Urinary bladder (tissue), 4 donors: ENCODE measurements around the gene ECSCR. TPM values are rescaled to one million over a fixed set of nuclear protein-coding genes. Genes with fewer than 3 reads are reported as not detected.
"Not testable (repeated sequence)": the region's sequence is repeated elsewhere in the genome, so short reads cannot be mapped to it uniquely, and the experiment has no call there.

Source experiments
- DNase-seq: peaks from one replicate; pipeline ENCODE4 v3.0.0-alpha.2; 2015; ENCODE audit errors: extremely low spot score
- H3K27ac ChIP-seq: one replicate; pipeline ENCODE4 v1.5.1; 2013; ENCODE audit warnings: low read depth, mild to moderate bottlenecking, moderate library complexity
- H3K36me3 ChIP-seq: one replicate; pipeline ENCODE4 v1.6.1; 2013; ENCODE audit warnings: mild to moderate bottlenecking, moderate library complexity; ENCODE audit not compliant: insufficient read depth
- H3K4me1 ChIP-seq: one replicate; pipeline ENCODE4 v1.6.1; 2013; ENCODE audit warnings: mild to moderate bottlenecking, moderate library complexity; ENCODE audit not compliant: insufficient read depth
- H3K4me3 ChIP-seq: one replicate; pipeline ENCODE4 v1.5.1; 2013; ENCODE audit warnings: low read depth, low read length
- WGBS: extraction: QIAGEN DNeasy Blood & Tissue Kit; methylation state at CpG from one replicate; pipeline ENCODE4 v1.1.7; 2013; 5-methylcytosine and 5-hydroxymethylcytosine counted together
- polyA plus RNA-seq: library from polyadenylated mRNA; stranded (reverse); fragments of 200-250 nt; gene quantifications from one replicate; pipeline ENCODE4 v1.2.3, GENCODE V29; 2013
- total RNA-seq: library from RNA; depleted of rRNA; stranded (reverse); fragments of >200 nt; gene quantifications from one replicate; pipeline ENCODE4 v1.2.3, GENCODE V29; 2014
- donor health status: healthy with polysubstance abuse.
- donor health status: healthy.

The ECSCR gene
- total RNA-seq (23.8 TPM), polyA plus RNA-seq (51.4 TPM)

GRCh38 chr5:139462586-139463276 lies at the start of gene ECSCR:
ECSCR (minus strand) TSS chr5:139462743; CDS start chr5:139462670, 73 bp downstream.
- WGBS = 82% methylated on average over 10 of the region's 10 CpGs
- Histone ChIP-seq H3K4me3 (peak within 1 kb of the TSS; percentile 7), H3K36me3 (no peaks in the 10 kb centered on the region), H3K4me1 (no peaks in the 10 kb centered on the region), H3K27ac (no peak within 1 kb of the TSS)
- DNase-seq = no peak

- not testable (repeated sequence) for H3K4me3 ChIP-seq, H3K4me1 ChIP-seq, H3K36me3 ChIP-seq, DNase-seq, H3K27ac ChIP-seq
- WGBS = 80% methylated on average over 5 of the region's 5 CpGs
Measured at GRCh38 chr5:139504722-139505121, 42.2 kb upstream of the ECSCR start.

GRCh38 chr5:139503879-139504278 lies 41.3 kb upstream of the ECSCR start:
- H3K4me3 ChIP-seq, H3K36me3 ChIP-seq, H3K4me1 ChIP-seq, H3K27ac ChIP-seq, DNase-seq: not testable (repeated sequence)
- whole genome bisulfite sequencing = 78% methylated on average over 15 of the region's 15 CpGs

GRCh38 chr5:139503036-139503817 lies 40.7 kb upstream of the ECSCR start:
- not testable (repeated sequence) for DNase-seq

GRCh38 chr5:139501381-139501780 lies 38.8 kb upstream of the ECSCR start:
- 82% methylated on average over 4 of the region's 4 CpGs for WGBS
- Histone ChIP-seq H3K4me1 (no peaks in the 10 kb centered on the region), H3K27ac (no peak overlapping the region), H3K4me3 (no peak overlapping the region), H3K36me3 (no peaks in the 10 kb centered on the region)
- DNase-seq = no peak

More at GRCh38 chr5:139503036-139503817, 40.7 kb upstream of the ECSCR start:
- not testable (repeated sequence) for H3K36me3 ChIP-seq, H3K4me3 ChIP-seq, H3K27ac ChIP-seq, H3K4me1 ChIP-seq
- 90% methylated on average over 15 of the region's 15 CpGs for WGBS

- WGBS = 89% methylated on average over 3 of the region's 3 CpGs
- H3K36me3 ChIP-seq = no peaks in the 10 kb centered on the region
- no peak overlapping the region for H3K27ac ChIP-seq
- no peak overlapping the region for H3K4me3 ChIP-seq
- no peaks in the 10 kb centered on the region for H3K4me1 ChIP-seq
- no peak for DNase-seq
Measured at GRCh38 chr5:139495638-139496435, 33.3 kb upstream of the ECSCR start.

GRCh38 chr5:139494832-139495231 lies 32.3 kb upstream of the ECSCR start:
- Histone ChIP-seq H3K4me3 (no peak overlapping the region), H3K36me3 (no peaks in the 10 kb centered on the region), H3K4me1 (no peaks in the 10 kb centered on the region), H3K27ac (no peak overlapping the region)
- no peak for DNase-seq

- no peak for DNase-seq
Measured at GRCh38 chr5:139494256-139494655, 31.7 kb upstream of the ECSCR start.

GRCh38 chr5:139492700-139493192 lies 30.2 kb upstream of the ECSCR start:
- Histone ChIP-seq H3K36me3 (no peaks in the 10 kb centered on the region), H3K4me1 (no peaks in the 10 kb centered on the region), H3K4me3 (no peak overlapping the region), H3K27ac (no peak overlapping the region)
- WGBS = 18% methylated on average over 6 of the region's 6 CpGs
- DNase-seq = no peak

More at GRCh38 chr5:139494256-139494655, 31.7 kb upstream of the ECSCR start:
- Histone ChIP-seq H3K4me3 (no peak overlapping the region), H3K36me3 (no peaks in the 10 kb centered on the region), H3K4me1 (no peaks in the 10 kb centered on the region), H3K27ac (no peak overlapping the region)
- WGBS = 93% methylated on average over 3 of the region's 3 CpGs

- Histone ChIP-seq H3K27ac (no peak overlapping the region), H3K4me1 (no peaks in the 10 kb centered on the region), H3K36me3 (no peaks in the 10 kb centered on the region), H3K4me3 (no peak overlapping the region)
- 78% methylated on average over 3 of the region's 3 CpGs for WGBS
- no peak for DNase-seq
Measured at GRCh38 chr5:139488260-139488659, 25.7 kb upstream of the ECSCR start.

- H3K4me1 ChIP-seq = no peaks in the 10 kb centered on the region
- DNase-seq = no peak
- WGBS = 83% methylated on average over 7 of the region's 7 CpGs
- H3K4me3 ChIP-seq = no peak overlapping the region
- H3K36me3 ChIP-seq = no peaks in the 10 kb centered on the region
- no peak overlapping the region for H3K27ac ChIP-seq
Measured at GRCh38 chr5:139486201-139486600, 23.7 kb upstream of the ECSCR start.

- not testable (repeated sequence) for DNase-seq, H3K36me3 ChIP-seq, H3K4me3 ChIP-seq, H3K4me1 ChIP-seq
- peak overlapping the region; percentile 95 for H3K27ac ChIP-seq
- 58% methylated on average over 6 of the region's 6 CpGs for WGBS
Measured at GRCh38 chr5:139482890-139483208, 20.3 kb upstream of the ECSCR start.

- 10% methylated on average over 19 of the region's 19 CpGs for WGBS
- H3K36me3 ChIP-seq = no peaks in the 10 kb centered on the region
- peak; percentile 94 for DNase-seq
- H3K4me3 ChIP-seq = peak within 1 kb of the TSS; percentile 41
- H3K4me1 ChIP-seq = no peaks in the 10 kb centered on the region
- peak within 1 kb of the TSS; percentile 95 for H3K27ac ChIP-seq
Measured at GRCh38 chr5:139482050-139482889, 19.7 kb upstream of the ECSCR start, which contains the start of gene STING1. STING1 (minus strand) TSS chr5:139482758; CDS start chr5:139481704, 1,054 bp downstream.
